Mammary epithelial cell (primary cell): Measurements from ENCODE around the gene TPRG1.

Experiments used
- CTCF ChIP-seq, 2 donors: IDR thresholded peaks in 1 of 2; conservative IDR thresholded peaks in 1 of 2; 2 replicates each; pipeline ENCODE4 v1.5.1; 2011 to 2012; ENCODE audit warnings: inconsistent platforms in 2 of 2, low read length in 2 of 2, mild to moderate bottlenecking in 2 of 2, control low read depth in 1 of 2, low read depth in 1 of 2; ENCODE audit not compliant: insufficient read depth in 1 of 2; ENCODE audit errors: extremely low read depth in 1 of 2
- EZH2 ChIP-seq: IDR thresholded peaks from 2 replicates; pipeline ENCODE4 v1.6.1; 2012; ENCODE audit warnings: low read length, inconsistent platforms, borderline replicate concordance

DNA sequence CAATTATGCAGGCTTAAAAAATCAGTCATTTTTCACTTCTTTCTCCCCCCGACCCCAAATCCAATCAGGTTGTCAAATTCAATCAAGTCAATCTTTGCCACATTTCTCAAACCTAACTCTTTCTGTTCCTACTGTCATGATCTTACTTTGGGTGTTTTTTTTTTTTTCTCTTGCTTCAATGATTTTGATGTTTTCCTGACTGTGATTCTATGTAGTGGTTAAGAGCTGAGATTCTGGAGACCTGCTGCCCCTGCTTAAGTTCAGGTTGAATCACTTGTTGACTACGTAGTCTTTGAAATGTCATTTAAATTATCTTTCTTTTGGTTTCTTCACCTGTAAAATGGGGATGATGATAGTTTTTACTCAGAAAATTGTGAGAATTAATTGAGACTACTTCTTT is 117.5 kb downstream of the TPRG1 start:
- no peak for TF ChIP-seq CTCF (conservative IDR thresholded peaks at IDR 0.05 in 1 of 2, IDR thresholded peaks at IDR 0.05 in 1 of 2; ENCODE audit: extremely low read depth in 1 of 2, insufficient read depth in 1 of 2, low read depth in 1 of 2, low read length in 2 of 2)
- TF ChIP-seq EZH2, result no peak
